Endothelial cell of umbilical vein (primary cell): ENCODE results near the gene POR. TPM values are rescaled to one million over a fixed set of nuclear protein-coding genes. Genes with fewer than 3 reads are reported as not detected.
A peak's percentile ranks its signal among the peaks of the same experiment; 100 is the strongest.

Experiments
- BruUV-seq: library from RNA; stranded (reverse); fragments of 400-500 nt; replicated peaks from 2 replicates; lab custom pipeline; 2021; lab: Mats Ljungman, UMichigan
- CTCF ChIA-PET: fragments of 300-600, 350-600 bp; sonication (Branson Sonifier 250); formaldehyde crosslinking; loops from one replicate; lab custom pipeline; 2021; ENCODE audit warnings: antibody characterized with exemption, inconsistent platforms; lab: Charles Lee
- POLR2A ChIA-PET: fragments of 300-600, 350-600 bp; sonication (Branson Sonifier 250); formaldehyde crosslinking; loops from one replicate; lab custom pipeline; 2021; ENCODE audit warnings: antibody characterized with exemption, inconsistent platforms; lab: Charles Lee
- DNase-seq: peaks from one replicate; pipeline ENCODE4 v3.0.0-alpha.2; 2011; ENCODE audit warnings: low read depth, low spot score
- FAIRE-seq: peaks from 2 replicates; lab custom pipeline; 2011; peaks lifted over from hg19 to GRCh38; lab: Jason Lieb, UNC
- H2AFZ ChIP-seq: 2 replicates; pipeline ENCODE4 v1.6.0; 2012; ENCODE audit warnings: low read depth, low read length, control low read depth, inconsistent platforms
- H3K27ac ChIP-seq: 2 replicates; pipeline ENCODE4 v1.5.1; 2011; ENCODE audit warnings: low read depth, mild to moderate bottlenecking, control low read depth, low read length, moderate library complexity; ENCODE audit not compliant: insufficient read depth
- H3K27me3 ChIP-seq, 2 experiments: 2 replicates each; pipeline versions ENCODE4 v1.6.0 to v1.6.1; 2011; ENCODE audit warnings: low read length in 2 of 2, mixed read lengths in 1 of 2; ENCODE audit not compliant: control insufficient read depth in 2 of 2, insufficient read depth in 2 of 2
- H3K36me3 ChIP-seq, 2 experiments: 2 replicates in 1 of 2; 3 replicates in 1 of 2; pipeline ENCODE4 v1.5.1; 2011; ENCODE audit warnings: low read length in 2 of 2, mild to moderate bottlenecking in 1 of 2, moderate library complexity in 1 of 2; ENCODE audit not compliant: control insufficient read depth in 2 of 2, insufficient read depth in 2 of 2; ENCODE audit errors: extremely low read depth in 1 of 2
- H3K4me1 ChIP-seq: 3 replicates; pipeline ENCODE4 v1.5.1; 2011; ENCODE audit warnings: mild to moderate bottlenecking, low read length; ENCODE audit not compliant: control insufficient read depth, insufficient read depth; ENCODE audit errors: extremely low read depth
- H3K4me2 ChIP-seq: 2 replicates; pipeline ENCODE4 v1.6.1; 2011; ENCODE audit warnings: low read length, control low read depth, mixed read lengths; ENCODE audit not compliant: insufficient read depth
- H3K4me3 ChIP-seq, 3 experiments: fragments of 200-600 bp in 1 of 3; sonication (generic), shearing (Covaris generic) in 1 of 3; replicated peaks in 1 of 3; 2 replicates each; pipeline ENCODE4 v1.5.1; 2011 to 2016; ENCODE audit warnings: control low read depth in 3 of 3, low read length in 3 of 3, mild to moderate bottlenecking in 2 of 3, inconsistent platforms in 1 of 3, low read depth in 1 of 3, moderate library complexity in 1 of 3; ENCODE audit not compliant: insufficient read depth in 1 of 3
- H3K79me2 ChIP-seq: 2 replicates; pipeline ENCODE4 v1.6.0; 2012; ENCODE audit warnings: low read length, inconsistent platforms; ENCODE audit not compliant: control insufficient read depth, insufficient read depth
- H3K9ac ChIP-seq: replicated peaks from 2 replicates; pipeline ENCODE3; 2011; ENCODE audit warnings: low read length, control low read depth; ENCODE audit not compliant: insufficient read depth; ENCODE audit errors: extremely low read depth
- H3K9me1 ChIP-seq: replicated peaks from 3 replicates; pipeline ENCODE4 v1.6.0; 2011; ENCODE audit warnings: mild to moderate bottlenecking, low read length; ENCODE audit not compliant: control insufficient read depth, insufficient read depth; ENCODE audit errors: extremely low read depth
- H3K9me3 ChIP-seq: replicated peaks from 2 replicates; pipeline ENCODE4 v1.5.1; 2012; ENCODE audit warnings: low read length, inconsistent platforms; ENCODE audit not compliant: control insufficient read depth, insufficient read depth
- H4K20me1 ChIP-seq: replicated peaks from 2 replicates; pipeline ENCODE3; 2011; ENCODE audit warnings: mild to moderate bottlenecking, low read length; ENCODE audit not compliant: control insufficient read depth, insufficient read depth; ENCODE audit errors: extremely low read depth
- EZH2 ChIP-seq: IDR thresholded peaks from 2 replicates; pipeline ENCODE4 v1.6.1; 2012; ENCODE audit warnings: borderline replicate concordance, low read depth, mild to moderate bottlenecking, moderate library complexity, low read length, inconsistent platforms; ENCODE audit not compliant: severe bottlenecking
- FOS ChIP-seq: IDR thresholded peaks from 2 replicates; pipeline ENCODE4 v1.6.1; 2011; ENCODE audit warnings: mild to moderate bottlenecking, low read length, moderate library complexity, borderline replicate concordance; ENCODE audit not compliant: insufficient read depth
- GATA2 ChIP-seq: IDR thresholded peaks from 2 replicates; pipeline ENCODE4 v1.7.0; 2011; ENCODE audit warnings: low read depth, mild to moderate bottlenecking, moderate library complexity, mixed read lengths, low read length; ENCODE audit not compliant: insufficient read length, insufficient read depth
- JUN ChIP-seq: IDR thresholded peaks from 2 replicates; pipeline ENCODE4 v1.6.1; 2011; ENCODE audit warnings: borderline replicate concordance, low read depth; ENCODE audit not compliant: insufficient read length, insufficient read depth
- MYC ChIP-seq: IDR thresholded peaks from one replicate; pipeline ENCODE4 v1.6.1; 2011; ENCODE audit warnings: mild to moderate bottlenecking, low read depth, low read length
- POLR2A ChIP-seq: IDR thresholded peaks from 2 replicates; pipeline ENCODE4 v1.6.1; 2012; ENCODE audit warnings: low read depth, mild to moderate bottlenecking, control low read depth, low read length
- POLR2AphosphoS5 ChIP-seq: IDR thresholded peaks from 2 replicates; pipeline ENCODE4 v1.6.1; 2012; ENCODE audit warnings: low read depth, mild to moderate bottlenecking, control low read depth, low read length, moderate library complexity; ENCODE audit not compliant: insufficient read depth
- dilution Hi-C: fragments of 300-500 bp; cut with MboI; formaldehyde crosslinking; loops from one replicate; pipeline ENCODE4 v1.15.0; 2019; ENCODE audit warnings: low sequenced_read_pairs; ENCODE audit not compliant: extremely low pct_ligation_motif_present
- intact Hi-C: fragments of 100-400 bp; cut with micrococcal nuclease; formaldehyde crosslinking; loops from one replicate; pipeline ENCODE4 v1.10.0; 2022
- polyA plus RNA-seq, 4 experiments: library from polyadenylated mRNA; depleted of rRNA in 3 of 4; stranded (reverse) in 3 of 4; unstranded in 1 of 4; fragments of >200 nt; gene quantifications; 2 replicates each; pipeline versions ENCODE4 v1.2.1 to v1.2.3, GENCODE V29; 2011 to 2012; ENCODE audit warnings: missing spikeins in 1 of 4
- total RNA-seq: library from RNA; stranded (reverse); gene quantifications from 2 replicates; pipeline ENCODE4 v1.2.3, GENCODE V29; 2021
- TF ChIP-seq, protein P1 (sequence below), 2 donors: IDR thresholded peaks; 1 replicate in 1 of 2; 2 replicates in 1 of 2; pipeline ENCODE4 v1.5.1; 2011; ENCODE audit warnings: low read length in 2 of 2, mild to moderate bottlenecking in 2 of 2, moderate library complexity in 2 of 2, control low read depth in 1 of 2, inconsistent platforms in 1 of 2, low read depth in 1 of 2; ENCODE audit not compliant: insufficient read depth in 1 of 2; ENCODE audit errors: extremely low read depth in 1 of 2
- TF ChIP-seq, protein P2 (sequence below): IDR thresholded peaks from 2 replicates; pipeline ENCODE4 v1.6.1; 2011; ENCODE audit not compliant: insufficient read depth, insufficient read length

The POR gene
- total and polyA plus RNA-seq, 2 donors (not counting 3 experiments of a cell fraction or from before 2014, with no cell fraction given): 59.5 to 73.6 TPM

DNA sequence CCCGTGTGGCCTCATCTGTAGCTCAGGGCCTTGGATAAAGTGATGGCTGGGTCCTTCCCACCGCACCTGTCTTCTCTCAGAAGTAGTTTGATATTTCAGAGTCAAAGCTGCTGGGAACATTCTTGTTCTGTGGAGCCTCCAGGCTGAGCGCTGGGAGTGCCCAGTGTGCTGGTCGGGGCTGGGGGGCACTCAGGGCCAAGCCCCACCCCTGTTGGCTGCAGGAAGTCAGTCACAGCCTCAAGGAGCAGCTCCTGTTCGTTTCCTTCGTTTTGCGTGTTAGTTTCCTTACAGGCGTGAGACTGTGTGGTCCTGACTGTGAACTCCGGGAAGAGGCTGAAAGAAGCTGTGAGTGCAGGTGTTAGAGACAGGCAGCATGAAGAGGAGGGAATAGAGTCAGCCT, 33.2 kb downstream of the POR start:
- no peak for FAIRE-seq

DNA sequence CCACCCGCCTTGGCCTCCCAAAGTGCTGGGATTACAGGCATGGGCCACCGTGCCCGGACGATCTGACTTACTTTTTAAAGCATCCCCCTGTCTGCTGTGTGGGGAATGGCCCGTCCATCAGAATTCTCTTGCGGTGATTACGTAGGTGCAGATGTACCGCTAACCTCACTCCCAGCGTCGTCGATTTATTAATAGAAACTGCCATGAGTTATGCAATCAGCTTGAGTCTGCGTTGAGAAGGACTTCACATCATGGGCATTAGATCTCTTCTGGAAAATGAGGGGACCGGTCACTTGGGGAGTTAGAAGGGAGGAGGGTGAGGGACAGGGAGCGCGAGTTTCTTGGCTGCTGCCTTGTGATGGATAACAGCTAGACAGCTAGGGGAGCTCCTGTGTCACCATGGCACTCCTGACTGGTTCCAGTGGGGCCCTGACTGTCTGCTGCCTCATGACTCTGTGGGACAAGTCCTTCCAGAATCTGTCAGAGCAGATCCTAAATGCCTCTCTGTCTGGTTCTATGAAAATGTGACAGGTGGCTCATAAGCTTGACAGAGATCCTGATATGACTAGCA, 35.2 kb downstream of the POR start:
- DNase-seq: no peak
- ChIA-PET CTCF (interaction anchor here (1.0 to 1.3 kb wide), 2 partner anchors 11 to 70 kb away, joined by 3 to 5 read pairs; no protein-coding TSS in a partner anchor), POLR2A (no interaction called here)
- Histone ChIP-seq H3K27me3 (no peaks in the 10 kb centered on the region), H3K4me2 (no peak overlapping the region), H3K9ac (no peak overlapping the region), H4K20me1 (no peaks in the 10 kb centered on the region), H2AFZ (no peak overlapping the region), H3K4me3 (no peak overlapping the region), H3K36me3 (no peaks in the 10 kb centered on the region), H3K9me3 (no peaks in the 10 kb centered on the region), H3K79me2 (no peaks in the 10 kb centered on the region), H3K27ac (no peak overlapping the region), H3K9me1 (no peaks in the 10 kb centered on the region), H3K4me1 (peaks cover 3% of the 10 kb centered on the region)
- no peak for FAIRE-seq
- TF ChIP-seq EZH2 (no peak), POLR2A (no peak), MYC (no peak), JUN (no peak), POLR2AphosphoS5 (no peak), FOS (no peak), GATA2 (no peak)
- TF ChIP-seq, protein P1, sequence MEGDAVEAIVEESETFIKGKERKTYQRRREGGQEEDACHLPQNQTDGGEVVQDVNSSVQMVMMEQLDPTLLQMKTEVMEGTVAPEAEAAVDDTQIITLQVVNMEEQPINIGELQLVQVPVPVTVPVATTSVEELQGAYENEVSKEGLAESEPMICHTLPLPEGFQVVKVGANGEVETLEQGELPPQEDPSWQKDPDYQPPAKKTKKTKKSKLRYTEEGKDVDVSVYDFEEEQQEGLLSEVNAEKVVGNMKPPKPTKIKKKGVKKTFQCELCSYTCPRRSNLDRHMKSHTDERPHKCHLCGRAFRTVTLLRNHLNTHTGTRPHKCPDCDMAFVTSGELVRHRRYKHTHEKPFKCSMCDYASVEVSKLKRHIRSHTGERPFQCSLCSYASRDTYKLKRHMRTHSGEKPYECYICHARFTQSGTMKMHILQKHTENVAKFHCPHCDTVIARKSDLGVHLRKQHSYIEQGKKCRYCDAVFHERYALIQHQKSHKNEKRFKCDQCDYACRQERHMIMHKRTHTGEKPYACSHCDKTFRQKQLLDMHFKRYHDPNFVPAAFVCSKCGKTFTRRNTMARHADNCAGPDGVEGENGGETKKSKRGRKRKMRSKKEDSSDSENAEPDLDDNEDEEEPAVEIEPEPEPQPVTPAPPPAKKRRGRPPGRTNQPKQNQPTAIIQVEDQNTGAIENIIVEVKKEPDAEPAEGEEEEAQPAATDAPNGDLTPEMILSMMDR (IDR thresholded peaks at IDR 0.05; ENCODE audit: extremely low read depth in 1 of 2, insufficient read depth in 1 of 2, low read depth in 1 of 2, low read length in 2 of 2): no peak
- TF ChIP-seq, protein P2, sequence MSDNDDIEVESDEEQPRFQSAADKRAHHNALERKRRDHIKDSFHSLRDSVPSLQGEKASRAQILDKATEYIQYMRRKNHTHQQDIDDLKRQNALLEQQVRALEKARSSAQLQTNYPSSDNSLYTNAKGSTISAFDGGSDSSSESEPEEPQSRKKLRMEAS: no peak
- dilution Hi-C loops: no loop called here
- no TSS peak for BruUV-seq
- intact Hi-C loops: no loop called here

More for the DNA sequence above, 33.2 kb downstream of the POR start:
- dilution Hi-C loops (no loop called here), intact Hi-C loops (no loop called here)
- no peaks in the 10 kb centered on the region for H3K79me2 ChIP-seq
- BruUV-seq: no TSS peak
- no peaks in the 10 kb centered on the region for H3K9me1 ChIP-seq
- ChIA-PET CTCF (interaction anchor here (0.8 to 1.5 kb wide), 3 partner anchors 10 to 72 kb away, joined by 3 to 5 read pairs (median 4); no protein-coding TSS in a partner anchor), POLR2A (no interaction called here)
- no peak for TF ChIP-seq FOS
- TF ChIP-seq EZH2: no peak
- no peaks in the 10 kb centered on the region for H4K20me1 ChIP-seq
- H3K36me3 ChIP-seq: no peaks in the 10 kb centered on the region
- H3K9ac ChIP-seq: no peak overlapping the region
- no peak overlapping the region for H2AFZ ChIP-seq
- H3K27me3 ChIP-seq: no peaks in the 10 kb centered on the region
- no peak overlapping the region for H3K4me3 ChIP-seq
- H3K4me1 ChIP-seq: peaks cover 3% of the 10 kb centered on the region
- no peak overlapping the region for H3K4me2 ChIP-seq
- H3K27ac ChIP-seq: no peak overlapping the region
- DNase-seq: peak; percentile 13
- no peaks in the 10 kb centered on the region for H3K9me3 ChIP-seq
